ENCODE measurements around the gene HOXA11.

The HOXA11 gene

GRCh38 chr7:27174874-27175625, 10.0 kb downstream of the HOXA11 start:
- peak; percentile 96 for DNase-seq (ENCODE audit: low read depth)
- no peak for TF ChIP-seq CTCF (IDR thresholded peaks at IDR 0.05; ENCODE audit: control insufficient read depth, extremely low read depth, insufficient read depth)
- no peak overlapping the region for H3K4me3 ChIP-seq (ENCODE audit: low read depth, low read length)

GRCh38 chr7:27173956-27174873, 10.8 kb downstream of the HOXA11 start, which contains the start of gene HOXA10:
TSS of gene HOXA10 (minus strand) at chr7:27174320. CDS start at chr7:27174306, 14 bp downstream.
- no peak for TF ChIP-seq CTCF (IDR thresholded peaks at IDR 0.05; ENCODE audit: control insufficient read depth, extremely low read depth, insufficient read depth)
- H3K4me3 ChIP-seq (ENCODE audit: low read depth, low read length): peak within 1 kb of the TSS; percentile 42
- DNase-seq (ENCODE audit: low read depth): no peak

- TF ChIP-seq CTCF (IDR thresholded peaks at IDR 0.05; ENCODE audit: control insufficient read depth, extremely low read depth, insufficient read depth): no peak
- no peak for DNase-seq (ENCODE audit: low read depth)
- peak overlapping the region; percentile 42 for H3K4me3 ChIP-seq (ENCODE audit: low read depth, low read length)
Observed at GRCh38 chr7:27173511-27173955, 11.5 kb downstream of the HOXA11 start.

- no peak for TF ChIP-seq CTCF (IDR thresholded peaks at IDR 0.05; ENCODE audit: control insufficient read depth, extremely low read depth, insufficient read depth)
- H3K4me3 ChIP-seq (ENCODE audit: low read depth, low read length): peak overlapping the region; percentile 42
Observed at GRCh38 chr7:27172823-27173510, 12.1 kb downstream of the HOXA11 start.

GRCh38 chr7:27172315-27172774, 12.7 kb downstream of the HOXA11 start:
- DNase-seq (ENCODE audit: low read depth): no peak
- H3K4me3 ChIP-seq (ENCODE audit: low read depth, low read length): peak overlapping the region; percentile 42
- TF ChIP-seq CTCF (IDR thresholded peaks at IDR 0.05; ENCODE audit: control insufficient read depth, extremely low read depth, insufficient read depth): no peak

More at GRCh38 chr7:27172823-27173510, 12.1 kb downstream of the HOXA11 start:
- DNase-seq (ENCODE audit: low read depth): no peak

GRCh38 chr7:27171637-27172314, 13.3 kb downstream of the HOXA11 start:
- DNase-seq (ENCODE audit: low read depth): no peak
- peak; percentile 32 for TF ChIP-seq CTCF (IDR thresholded peaks at IDR 0.05; ENCODE audit: control insufficient read depth, extremely low read depth, insufficient read depth)
- H3K4me3 ChIP-seq (ENCODE audit: low read depth, low read length): peak overlapping the region; percentile 42
